GM15510 (cell line): ENCODE results near the gene FAM170B.

Source experiments
- POLR2A ChIP-seq: IDR thresholded peaks from 3 replicates; pipeline ENCODE4 v1.6.1; 2011; ENCODE audit warnings: borderline replicate concordance; ENCODE audit not compliant: insufficient read length; ENCODE audit errors: extremely low read depth

The FAM170B gene

GRCh38 chr10:49164559-49165188 lies 30.9 kb upstream of the FAM170B start:
- no peak for TF ChIP-seq POLR2A

- TF ChIP-seq POLR2A, result no peak
Observed at GRCh38 chr10:49163741-49164140, 29.9 kb upstream of the FAM170B start.

GRCh38 chr10:49162761-49163310 lies 29.0 kb upstream of the FAM170B start:
- TF ChIP-seq POLR2A, result no peak

GRCh38 chr10:49162063-49162462 lies 28.2 kb upstream of the FAM170B start:
- TF ChIP-seq POLR2A, result no peak

- TF ChIP-seq POLR2A, result no peak
Observed at GRCh38 chr10:49161411-49161997, 27.7 kb upstream of the FAM170B start.

- no peak for TF ChIP-seq POLR2A
Observed at GRCh38 chr10:49160814-49161213, 27.0 kb upstream of the FAM170B start.

- TF ChIP-seq POLR2A, result no peak
Observed at GRCh38 chr10:49160110-49160509, 26.3 kb upstream of the FAM170B start.

GRCh38 chr10:49158915-49159314 lies 25.1 kb upstream of the FAM170B start:
- no peak for TF ChIP-seq POLR2A

- TF ChIP-seq POLR2A, result no peak
Observed at GRCh38 chr10:49158404-49158803, 24.6 kb upstream of the FAM170B start.

- no peak for TF ChIP-seq POLR2A
Observed at GRCh38 chr10:49157229-49157628, 23.4 kb upstream of the FAM170B start.

- no peak for TF ChIP-seq POLR2A
Observed at GRCh38 chr10:49154641-49155040, 20.8 kb upstream of the FAM170B start.

- TF ChIP-seq POLR2A, result no peak
Observed at GRCh38 chr10:49153971-49154370, 20.1 kb upstream of the FAM170B start.

GRCh38 chr10:49153115-49153514 lies 19.3 kb upstream of the FAM170B start:
- no peak for TF ChIP-seq POLR2A

GRCh38 chr10:49152663-49153062 lies 18.8 kb upstream of the FAM170B start:
- TF ChIP-seq POLR2A, result no peak

GRCh38 chr10:49152037-49152436 lies 18.2 kb upstream of the FAM170B start:
- no peak for TF ChIP-seq POLR2A

GRCh38 chr10:49151481-49151880 lies 17.7 kb upstream of the FAM170B start:
- TF ChIP-seq POLR2A, result no peak

GRCh38 chr10:49151025-49151445 lies 17.2 kb upstream of the FAM170B start:
- TF ChIP-seq POLR2A, result no peak

GRCh38 chr10:49150426-49150825 lies 16.6 kb upstream of the FAM170B start:
- no peak for TF ChIP-seq POLR2A
